Pancreas (tissue), 10 donors: ENCODE data around the gene TCF15. TPM values are rescaled to one million over a fixed set of nuclear protein-coding genes. Genes with fewer than 3 reads are reported as not detected.

Source experiments
- ATAC-seq, 4 donors: fragments of 200-7000 bp; cut with Tn5 transposase; one replicate each; pipeline versions ENCODE4 v1.8.0 to v1.9.1; 2020; ENCODE audit warnings: mild to moderate bottlenecking in 4 of 4, moderate library complexity in 4 of 4
- DNase-seq, 6 donors: peaks; one replicate each; pipeline ENCODE4 v3.0.0-alpha.2; 2020
- FAIRE-seq: peaks from 2 replicates; lab custom pipeline; 2012; peaks lifted over from hg19 to GRCh38; lab: Jason Lieb, UNC
- H3K27ac ChIP-seq, 4 donors: fragments of 200-600 bp; sonication (generic); 1 replicate in 3 of 4; 2 replicates in 1 of 4; pipeline versions ENCODE4 v1.5.0 to v1.8.0; 2020
- H3K27me3 ChIP-seq, 4 donors: fragments of 200-600 bp; one replicate each; pipeline ENCODE4 v1.8.0; 2021
- H3K36me3 ChIP-seq, 3 donors: fragments of 200-600 bp; sonication (generic) in 1 of 3; one replicate each; pipeline versions ENCODE4 v1.5.0 to v1.8.0; 2020 to 2021
- H3K4me1 ChIP-seq, 3 donors: fragments of 200-600 bp; one replicate each; pipeline ENCODE4 v1.8.0; 2021
- H3K4me3 ChIP-seq, 4 donors: fragments of 200-600 bp; sonication (generic) in 2 of 4; one replicate each; pipeline versions ENCODE4 v1.5.0 to v1.8.0; 2020 to 2021
- H3K9me3 ChIP-seq, 4 donors: fragments of 200-600 bp; one replicate each; pipeline ENCODE4 v1.8.0; 2021
- CTCF ChIP-seq, 4 donors: fragments of 200-600 bp; sonication (generic) in 3 of 4; IDR thresholded peaks; one replicate each; pipeline versions ENCODE4 v1.5.0 to v1.8.0; 2021; ENCODE audit warnings: antibody characterized with exemption in 4 of 4
- WGBS, 2 donors: extraction: QIAGEN DNeasy Blood & Tissue Kit; methylation state at CpG; one replicate each; pipeline ENCODE4 v1.1.7; 2013; 5-methylcytosine and 5-hydroxymethylcytosine counted together
- intact Hi-C, 3 donors: fragments of 100-400 bp; cut with DNase I; formaldehyde crosslinking; loops; one replicate each; pipeline versions ENCODE4 v1.11.1 to v1.14.2; 2022
- polyA plus RNA-seq, 2 donors: library from polyadenylated mRNA; stranded (reverse); fragments of 200-250 nt; gene quantifications; one replicate each; pipeline ENCODE4 v1.2.3, GENCODE V29; 2013
- total RNA-seq, 6 donors: library from RNA; stranded (reverse); fragmentation: NEBNext Ultra II Directional in 4 of 6; extraction: Animal tissue kit (Norgen Biotek cat#: 25700) in 4 of 6; gene quantifications; one replicate each; pipeline versions ENCODE4 v1.2.1 to v1.2.4, GENCODE V29; 2021 to 2023
- donor health status: healthy with polysubstance abuse.
- donor health status: DM: no; HTN: no; CAD: no; lungs with moderate emphysema.
- donor health status: DM: no; HTN: no; CAD: no.
- donor health status: control.
- donor health status: control.
- donor health status: Bipolar disorder and iron deficiency.
- donor health status: DM: yes; HTN: yes; CAD: no.
- donor health status: DM: no; HTN: no; CAD: no.
- donor health status: DM: no; HTN: no; CAD: no.
- donor health status: DM: yes; HTN: yes; CAD: no.

TCF15 gene
- total and polyA plus RNA-seq, 8 donors = 0.16 to 0.80 (median 0.20) TPM; not detected in 1

- Histone ChIP-seq H3K27me3 (no peaks in the 10 kb centered on the region), H3K4me3 (no peak overlapping the region), H3K36me3 (no peaks in the 10 kb centered on the region), H3K27ac (no peak overlapping the region), H3K4me1 (no peaks in the 10 kb centered on the region), H3K9me3 (no peaks in the 10 kb centered on the region)
- TF ChIP-seq CTCF (IDR thresholded peaks at IDR 0.05) = no peak
- intact Hi-C loops = no loop called here
- ATAC-seq = no peak
- 57 to 68% methylated on average over 8 of the region's 8 CpGs for WGBS, 2 donors
- FAIRE-seq = no peak
- DNase-seq = no peak
Measured at GRCh38 chr20:602111-602970, 7.8 kb downstream of the TCF15 start.

GRCh38 chr20:600736-601135 lies 9.4 kb downstream of the TCF15 start:
- TF ChIP-seq CTCF (IDR thresholded peaks at IDR 0.05) = no peak
- FAIRE-seq (no peak), DNase-seq (no peak), ATAC-seq (no peak)
- intact Hi-C loops = no loop called here
- Histone ChIP-seq H3K27me3 (no peaks in the 10 kb centered on the region), H3K9me3 (no peaks in the 10 kb centered on the region), H3K4me3 (no peak overlapping the region), H3K27ac (no peak overlapping the region), H3K36me3 (no peaks in the 10 kb centered on the region), H3K4me1 (no peaks in the 10 kb centered on the region)
- 87% methylated on average over 6 of the region's 6 CpGs for WGBS, 2 donors

- no peaks in the 10 kb centered on the region for H3K4me1 ChIP-seq
- FAIRE-seq (no peak), DNase-seq (no peak), ATAC-seq (no peak)
- H3K9me3 ChIP-seq = no peaks in the 10 kb centered on the region
- TF ChIP-seq CTCF (IDR thresholded peaks at IDR 0.05) = no peak
- H3K4me3 ChIP-seq = no peak overlapping the region
- 83 to 86% methylated on average over 2 of the region's 2 CpGs for WGBS, 2 donors
- intact Hi-C loops = no loop called here
- no peaks in the 10 kb centered on the region for H3K27me3 ChIP-seq
- no peak overlapping the region for H3K27ac ChIP-seq
- no peaks in the 10 kb centered on the region for H3K36me3 ChIP-seq
Measured at GRCh38 chr20:600141-600540, 10.0 kb downstream of the TCF15 start.

GRCh38 chr20:598133-598850 lies 11.8 kb downstream of the TCF15 start:
- no peak for DNase-seq
- intact Hi-C loops = no loop called here
- Histone ChIP-seq H3K27me3 (no peaks in the 10 kb centered on the region), H3K4me3 (no peak overlapping the region), H3K4me1 (no peaks in the 10 kb centered on the region), H3K9me3 (no peaks in the 10 kb centered on the region), H3K36me3 (no peaks in the 10 kb centered on the region), H3K27ac (no peak overlapping the region)
- TF ChIP-seq CTCF (IDR thresholded peaks at IDR 0.05) = no peak
- FAIRE-seq = no peak
- 76 to 78% methylated on average over 13 of the region's 13 CpGs for WGBS, 2 donors
- no peak for ATAC-seq
